ENCODE results near the gene SCNN1G. TPM values are rescaled to one million over a fixed set of nuclear protein-coding genes. Genes with fewer than 3 reads are reported as not detected.
"Not testable (repeated sequence)": the region's sequence is repeated elsewhere in the genome, so short reads cannot be mapped to it uniquely, and the experiment has no call there.

SCNN1G gene
- total RNA-seq, 1 experiment from 2014 or later = not detected

DNA sequence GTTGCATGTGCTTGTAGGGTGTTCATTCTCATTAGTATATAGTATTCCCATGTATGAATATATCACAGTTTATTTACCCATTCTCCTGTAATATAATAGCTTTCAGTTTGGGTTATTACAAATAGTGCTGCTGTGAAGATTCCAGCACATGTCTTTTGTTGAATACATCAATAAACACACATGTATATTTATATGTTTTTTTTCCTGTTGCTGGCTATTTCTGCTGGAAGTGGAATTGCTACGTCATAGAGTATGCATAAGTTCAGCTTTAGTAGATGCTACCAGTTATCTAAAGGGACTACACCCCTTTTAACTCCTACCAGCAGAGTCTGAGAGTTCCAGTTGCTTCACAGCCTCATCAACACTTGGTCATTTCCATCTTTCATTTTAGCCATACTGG is 67.3 kb downstream of the SCNN1G start:
- DNase-seq (ENCODE audit: low read depth) = no peak

DNA sequence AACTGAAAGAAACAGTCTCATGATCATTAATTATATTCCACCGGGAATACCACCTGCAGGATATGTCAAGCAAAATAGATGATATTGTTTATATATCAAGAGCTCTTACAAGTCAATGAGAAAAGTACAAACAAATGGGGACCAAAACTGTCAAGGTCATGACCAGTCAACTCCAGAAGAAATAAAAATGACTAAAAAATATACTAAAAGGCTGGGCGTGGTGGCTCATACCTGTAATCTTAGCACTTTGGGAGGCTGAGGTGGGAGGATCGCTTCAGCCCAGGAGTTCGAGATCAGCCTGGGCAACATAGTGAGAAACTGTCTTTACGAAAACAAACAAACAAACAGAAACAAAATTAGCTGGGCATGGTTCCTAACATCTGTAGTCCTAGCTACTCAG is 69.8 kb downstream of the SCNN1G start:
- no peak for DNase-seq (ENCODE audit: low read depth)

DNA sequence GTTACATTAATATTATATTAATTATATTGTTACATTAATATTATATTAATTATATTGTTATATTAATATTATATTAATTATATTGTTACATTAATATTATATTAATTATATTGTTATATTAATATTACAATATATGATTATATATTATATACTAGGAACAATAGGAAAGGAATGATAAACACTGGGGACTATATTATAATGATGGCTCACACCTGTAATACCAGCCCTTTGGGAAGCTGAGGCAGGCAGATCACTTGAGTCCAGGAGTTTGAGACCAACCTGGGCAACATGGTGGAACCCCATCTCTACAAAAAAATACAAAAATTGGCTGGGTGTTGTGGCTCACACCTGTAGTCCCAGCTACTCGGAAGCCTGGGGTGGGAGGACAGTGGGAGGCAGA is 71.1 kb downstream of the SCNN1G start:
- not testable (repeated sequence) for DNase-seq (ENCODE audit: low read depth)

DNA sequence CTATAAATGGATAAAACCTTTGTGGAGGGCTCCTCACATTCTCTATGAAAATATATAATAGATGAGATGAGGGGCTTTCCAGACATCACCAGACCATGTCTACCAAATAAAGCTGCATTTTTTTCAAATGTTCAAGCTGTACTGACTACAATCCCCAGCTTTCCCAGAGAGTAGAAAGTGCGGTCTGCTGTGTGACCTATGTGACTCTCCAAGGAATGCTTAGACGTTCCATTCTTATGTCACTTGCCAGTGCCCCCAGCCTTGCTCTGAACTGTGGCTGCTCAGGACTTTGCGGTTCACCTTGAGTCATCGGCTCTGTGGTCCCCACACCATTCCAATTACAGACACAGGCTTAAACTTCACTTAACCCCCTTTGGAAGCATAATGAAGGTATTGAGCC is 71.8 kb downstream of the SCNN1G start:
- peak; percentile 93 for DNase-seq (ENCODE audit: low read depth)

DNA sequence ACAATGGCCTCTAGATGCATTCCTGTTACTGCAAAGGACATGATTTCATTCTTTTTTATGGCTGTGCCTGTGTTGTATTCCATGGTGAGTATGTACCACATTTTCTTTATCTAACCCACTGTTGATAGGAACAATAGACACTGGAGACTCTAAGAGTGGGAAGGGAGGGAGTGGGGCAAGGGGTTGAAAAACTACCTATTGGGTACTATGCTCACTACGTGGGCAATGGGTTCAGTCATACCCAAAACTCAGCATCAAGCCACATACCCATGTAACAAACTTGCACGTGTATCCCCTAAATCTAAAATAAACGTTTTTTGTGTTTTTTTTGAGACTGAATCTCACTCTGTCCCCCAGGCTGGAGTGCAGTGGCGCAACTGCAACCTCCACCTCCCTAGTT is 72.5 kb downstream of the SCNN1G start:
- DNase-seq (ENCODE audit: low read depth) = no peak

DNA sequence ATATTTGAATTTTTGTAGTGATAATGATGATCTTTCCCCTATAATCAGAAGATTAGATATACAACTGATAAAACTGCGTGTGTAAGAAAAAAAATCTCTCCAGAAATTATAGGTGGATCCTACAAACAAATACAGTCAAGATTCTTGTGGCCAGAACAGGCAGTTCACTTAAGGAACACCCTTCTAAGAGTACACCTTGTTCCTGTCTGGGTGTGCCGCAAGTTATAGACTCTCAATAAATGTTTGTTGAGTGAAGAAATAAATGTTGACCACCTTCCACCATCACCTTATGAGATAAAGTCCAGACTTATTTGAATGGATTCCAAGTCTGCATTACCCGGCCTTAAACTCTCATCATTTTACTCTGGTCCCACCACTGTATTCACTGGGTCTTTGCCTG is 73.9 kb downstream of the SCNN1G start:
- no peak for DNase-seq (ENCODE audit: low read depth)

DNA sequence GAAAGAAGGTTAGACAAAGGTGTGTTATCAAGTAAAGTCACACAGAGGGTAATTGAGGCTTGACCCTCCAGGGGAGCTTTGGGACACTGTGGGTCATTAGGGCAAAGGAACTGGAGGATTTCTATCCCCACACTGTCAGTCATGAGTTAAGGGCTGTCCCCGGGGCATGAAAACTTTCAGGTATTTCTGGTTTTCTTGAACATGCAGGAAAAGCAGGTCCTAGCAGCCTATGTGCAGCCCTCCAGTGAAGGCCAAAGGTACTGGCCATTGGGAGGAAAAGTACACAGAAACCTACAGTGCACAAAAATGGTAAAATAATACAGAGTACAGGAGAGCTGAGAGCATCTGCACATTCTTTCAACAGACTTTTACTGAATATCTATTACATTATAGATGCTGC is 75.1 kb downstream of the SCNN1G start:
- DNase-seq (ENCODE audit: low read depth) = no peak

DNA sequence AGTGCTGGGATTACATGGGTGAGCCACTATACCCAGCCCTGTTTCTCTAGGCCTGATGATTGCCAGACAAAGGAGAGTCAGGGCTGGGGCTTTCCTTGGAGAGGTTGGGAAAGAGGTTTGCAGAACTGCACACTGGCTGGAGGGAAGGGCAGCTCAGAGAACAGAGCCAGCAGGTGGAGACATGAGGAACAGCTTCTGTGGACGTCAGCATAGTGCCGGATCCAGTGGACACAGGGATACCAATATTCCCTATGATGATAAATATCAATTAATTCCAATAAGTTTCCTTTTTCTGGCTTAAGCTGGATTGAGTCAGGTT is 76.3 kb downstream of the SCNN1G start:
- DNase-seq (ENCODE audit: low read depth) = no peak

Other genes with a start within 250 kb of the SCNN1G start
- gene USP31, start 33.3 kb upstream of the SCNN1G start, total RNA-seq (2014; rRNA removed; shearing (Covaris generic)) = 5.9 and 6.5 TPM in 2 replicates
- not detected in 2 replicates for gene SCNN1B, start 119.6 kb downstream of the SCNN1G start, total RNA-seq (2014; rRNA removed; shearing (Covaris generic))